A549 treated with CORT108297 at 1 μM for 4 hours (cell line): ENCODE measurements around the gene CD1B. TPM values are rescaled to one million over a fixed set of nuclear protein-coding genes. Genes with fewer than 3 reads are reported as not detected.

Source experiments
- total RNA-seq: library from RNA; stranded (reverse); fragments of 200-300 nt; extraction: Qiagen RNA extraction; gene quantifications from 5 replicates; pipeline ENCODE4 v1.2.3, GENCODE V29; 2022

The CD1B gene
- total RNA-seq, result not detected in 5 replicates

DNA sequence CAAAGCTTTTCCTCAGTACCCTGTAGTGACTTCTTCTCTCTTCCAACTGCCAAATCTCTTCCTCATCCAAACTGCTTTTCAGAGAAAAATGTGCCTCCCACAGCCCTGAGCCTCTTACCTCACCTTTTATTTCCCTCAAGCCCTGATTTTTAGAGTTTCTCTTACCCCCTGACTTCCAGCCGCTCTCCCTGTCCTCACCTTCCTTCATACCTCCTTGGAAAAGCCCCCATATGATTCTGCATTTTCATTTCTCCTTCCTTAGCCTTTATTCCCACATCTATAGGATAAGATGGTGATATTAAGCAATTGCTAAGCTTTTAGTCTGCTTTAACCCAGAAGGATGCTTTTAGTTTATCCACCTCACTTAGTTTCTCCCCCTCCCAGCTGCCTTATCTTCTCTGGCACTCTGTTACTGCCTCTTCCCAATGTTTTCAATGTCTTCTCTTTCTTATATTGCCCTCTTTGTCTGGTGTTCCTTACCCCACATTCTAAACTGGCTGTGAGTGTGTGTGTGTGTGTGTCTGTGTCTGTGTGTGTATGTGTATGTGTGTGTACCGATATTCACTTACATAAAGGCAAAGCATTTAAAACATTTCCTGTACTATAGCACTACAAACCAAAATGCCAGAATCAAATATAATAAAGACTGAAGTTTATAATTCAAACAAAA is at the start of gene CD1B:
CD1B (minus strand) TSS at position 51 of the 670 bp plus-strand sequence. CDS start 108 bp downstream, outside the sequence.

DNA sequence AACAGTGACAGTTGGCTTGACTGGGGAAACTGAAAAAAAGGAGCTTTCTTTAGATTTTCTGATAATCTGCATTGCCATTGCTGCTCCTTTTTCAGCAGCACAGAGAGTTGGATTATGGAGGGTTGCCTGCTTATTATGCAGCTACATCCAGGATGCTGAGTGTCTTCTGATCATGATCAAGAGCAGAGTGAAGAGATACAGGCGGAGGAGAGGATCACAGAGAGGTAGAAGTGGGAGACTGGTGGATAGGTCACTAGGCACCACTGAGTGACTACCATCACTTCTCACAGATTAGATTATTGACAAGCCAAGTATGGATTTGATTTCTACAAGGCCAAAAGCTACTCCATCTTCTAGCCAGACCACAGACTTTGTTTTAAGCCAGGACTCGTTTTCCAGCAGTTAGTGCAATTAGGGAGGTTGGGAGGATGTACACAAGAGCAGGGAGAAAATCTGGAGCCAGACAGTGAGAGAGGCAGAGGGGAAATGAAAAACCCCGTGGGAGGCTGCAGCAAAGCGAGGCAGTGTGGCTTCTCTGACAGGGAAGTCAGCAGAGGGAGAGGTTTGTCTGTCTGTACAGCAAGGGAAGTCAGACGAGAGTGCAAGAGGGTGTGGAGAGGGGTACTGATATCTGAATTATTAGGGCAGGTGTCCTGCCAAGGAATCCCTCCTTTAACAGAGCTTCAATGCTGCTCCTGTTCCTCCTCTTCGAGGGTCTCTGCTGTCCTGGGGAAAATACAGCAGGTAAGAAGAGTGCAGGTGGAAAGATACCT is 22.2 kb upstream of the CD1B start, which contains the start of gene CD1E:
CD1E (plus strand) TSS at position 592 of the 773 bp plus-strand sequence; CDS start at position 687, 95 bp downstream.

DNA sequence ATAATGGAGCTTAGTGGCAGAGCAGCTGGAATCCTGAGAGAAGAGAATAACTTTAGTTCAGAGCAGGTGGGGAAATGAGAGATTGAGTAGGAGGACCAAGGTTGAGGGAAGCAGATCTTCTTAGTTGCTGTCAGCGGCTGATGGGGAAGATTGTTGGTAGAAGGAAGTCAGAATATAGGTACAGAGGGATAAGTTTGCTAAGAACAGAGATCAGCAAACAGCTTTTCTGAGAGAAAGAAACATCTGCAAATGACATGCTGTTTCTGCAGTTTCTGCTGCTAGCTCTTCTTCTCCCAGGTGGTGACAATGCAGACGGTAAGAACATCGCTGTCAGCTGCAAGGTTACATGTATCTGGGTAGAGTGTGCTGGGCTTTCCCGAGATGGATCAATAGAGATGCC is 41.5 kb downstream of the CD1B start, which contains the start of gene CD1C:
CD1C (plus strand) TSS at position 113 of the 400 bp plus-strand sequence; CDS start at position 255, 142 bp downstream.

Other genes starting within 250 kb of the CD1B start
- gene CD1D, start 150.6 kb downstream of the CD1B start, total RNA-seq, result 0.06 to 0.10 TPM in 2 of 5 replicates, not detected in the others
- not detected in 5 replicates for gene CD1A, start 77.1 kb downstream of the CD1B start, total RNA-seq
- gene CD1C, start 41.6 kb downstream of the CD1B start, total RNA-seq, result not detected in 5 replicates
- gene CD1E, start 22.4 kb upstream of the CD1B start, total RNA-seq, result not detected in 5 replicates
- not detected in 5 replicates for gene OR10T2, start 67.9 kb upstream of the CD1B start, total RNA-seq
- not detected in 5 replicates for gene OR10K2, start 94.7 kb upstream of the CD1B start, total RNA-seq
- gene OR10K1, start 130.3 kb upstream of the CD1B start, total RNA-seq, result not detected in 5 replicates
- gene OR10R2, start 140.7 kb upstream of the CD1B start, total RNA-seq, result not detected in 5 replicates
- gene OR6Y1, start 222.9 kb upstream of the CD1B start, total RNA-seq, result not detected in 5 replicates
- gene OR6P1, start 239.0 kb upstream of the CD1B start, total RNA-seq, result not detected in 5 replicates
- gene OR10X1, start 248.4 kb upstream of the CD1B start, total RNA-seq, result not detected in 5 replicates